HEK293 (cell line): ENCODE measurements around the gene MORN1.

Source experiments
- CTCF ChIA-PET: fragments of 350-600 bp; formaldehyde crosslinking; extraction: SDS; loops from one replicate; lab custom pipeline; 2021; ENCODE audit warnings: antibody characterized with exemption; lab: Yijun Ruan, JAX
- POLR2A ChIA-PET: fragments of 300-600 bp; formaldehyde crosslinking; extraction: SDS; loops from one replicate; lab custom pipeline; 2020; ENCODE audit warnings: antibody characterized with exemption, inconsistent platforms; lab: Yijun Ruan, JAX
- H3K27ac ChIP-seq: fragments of 200-500 bp; sonication (Bioruptor generic); 2 replicates; pipeline ENCODE4 v1.5.1; 2014; ENCODE audit warnings: low read depth, low read length, control low read depth, inconsistent platforms; ENCODE audit errors: extremely low read depth
- H3K36me3 ChIP-seq, 2 experiments: fragments of 200-500 bp in 1 of 2; sonication (Bioruptor generic) in 1 of 2; 1 replicate in 1 of 2; 2 replicates in 1 of 2; pipeline ENCODE4 v1.5.1; 2014 to 2017; ENCODE audit warnings: inconsistent platforms in 2 of 2, low read length in 2 of 2; ENCODE audit not compliant: control insufficient read depth in 2 of 2, insufficient read depth in 1 of 2
- H3K4me1 ChIP-seq: fragments of 200-500 bp; sonication (Bioruptor generic); 2 replicates; pipeline ENCODE4 v1.5.1; 2014; ENCODE audit warnings: mild to moderate bottlenecking, low read length, inconsistent platforms; ENCODE audit not compliant: control insufficient read depth, insufficient read depth
- H3K4me3 ChIP-seq: 2 replicates; pipeline ENCODE4 v1.5.1; 2011; ENCODE audit warnings: low read depth, mild to moderate bottlenecking, control low read depth, low read length, moderate library complexity
- H3K9me3 ChIP-seq: fragments of 200-500 bp; sonication (Bioruptor generic); 2 replicates; pipeline ENCODE4 v1.5.1; 2014; ENCODE audit warnings: low read depth, low read length, inconsistent platforms; ENCODE audit not compliant: control insufficient read depth, insufficient read depth
- BCL11A ChIP-seq: fragments of 450-650 bp; formaldehyde crosslinking; IDR thresholded peaks from 2 replicates; pipeline ENCODE4 v1.5.1; 2016; ENCODE audit warnings: low read depth, missing biosample characterization, missing genetic modification characterization
- BCL11B ChIP-seq: fragments of 450-650 bp; formaldehyde crosslinking; IDR thresholded peaks from 2 replicates; pipeline ENCODE4 v1.5.1; 2016; ENCODE audit warnings: low read depth, missing biosample characterization, missing genetic modification characterization
- EGR2 ChIP-seq: fragments of 450-650 bp; formaldehyde crosslinking; IDR thresholded peaks from 2 replicates; pipeline ENCODE4 v1.5.1; 2016; ENCODE audit warnings: low read depth, missing biosample characterization, missing genetic modification characterization
- GLIS1 ChIP-seq: fragments of 450-650 bp; formaldehyde crosslinking; IDR thresholded peaks from 2 replicates; pipeline ENCODE4 v1.5.1; 2016; ENCODE audit warnings: missing biosample characterization, missing genetic modification characterization
- OSR2 ChIP-seq: fragments of 450-650 bp; formaldehyde crosslinking; IDR thresholded peaks from 2 replicates; pipeline ENCODE4 v1.5.1; 2016; ENCODE audit warnings: missing biosample characterization, missing genetic modification characterization
- OVOL3 ChIP-seq: fragments of 450-650 bp; formaldehyde crosslinking; IDR thresholded peaks from 2 replicates; pipeline ENCODE4 v1.5.1; 2016; ENCODE audit warnings: missing biosample characterization, missing genetic modification characterization
- PATZ1 ChIP-seq: fragments of 450-650 bp; formaldehyde crosslinking; IDR thresholded peaks from 2 replicates; pipeline ENCODE4 v1.5.1; 2016; ENCODE audit warnings: missing biosample characterization, missing genetic modification characterization
- PRDM1 ChIP-seq: fragments of 450-650 bp; formaldehyde crosslinking; IDR thresholded peaks from 2 replicates; pipeline ENCODE4; 2016; ENCODE audit warnings: missing biosample characterization, missing genetic modification characterization
- RBAK ChIP-seq: fragments of 450-650 bp; formaldehyde crosslinking; IDR thresholded peaks from 2 replicates; pipeline ENCODE4 v1.5.1; 2016; ENCODE audit warnings: missing biosample characterization, missing genetic modification characterization
- YY2 ChIP-seq: fragments of 450-650 bp; formaldehyde crosslinking; IDR thresholded peaks from 2 replicates; pipeline ENCODE4 v1.5.1; 2016; ENCODE audit warnings: missing biosample characterization, missing genetic modification characterization
- ZFHX2 ChIP-seq: fragments of 450-650 bp; formaldehyde crosslinking; conservative IDR thresholded peaks from 2 replicates; pipeline ENCODE4 v1.5.1; 2016; ENCODE audit warnings: missing biosample characterization, missing genetic modification characterization
- ZNF114 ChIP-seq: fragments of 450-650 bp; formaldehyde crosslinking; IDR thresholded peaks from 2 replicates; pipeline ENCODE4 v1.5.0; 2017; ENCODE audit warnings: missing biosample characterization, missing genetic modification characterization
- ZNF155 ChIP-seq: fragments of 450-650 bp; formaldehyde crosslinking; IDR thresholded peaks from 2 replicates; pipeline ENCODE4 v1.5.1; 2016; ENCODE audit warnings: missing biosample characterization, missing genetic modification characterization
- ZNF202 ChIP-seq: fragments of 450-650 bp; formaldehyde crosslinking; IDR thresholded peaks from 2 replicates; pipeline ENCODE4 v1.5.1; 2016; ENCODE audit warnings: missing biosample characterization, missing genetic modification characterization, borderline replicate concordance
- ZNF211 ChIP-seq: fragments of 450-650 bp; formaldehyde crosslinking; IDR thresholded peaks from 2 replicates; pipeline ENCODE4 v1.5.1; 2016; ENCODE audit warnings: low read depth, missing biosample characterization, missing genetic modification characterization
- ZNF248 ChIP-seq: fragments of 450-650 bp; formaldehyde crosslinking; IDR thresholded peaks from 2 replicates; pipeline ENCODE4 v1.5.1; 2017; ENCODE audit warnings: missing biosample characterization, missing genetic modification characterization
- ZNF433 ChIP-seq: fragments of 450-650 bp; formaldehyde crosslinking; IDR thresholded peaks from 2 replicates; pipeline ENCODE4 v1.5.1; 2016; ENCODE audit warnings: missing biosample characterization, missing genetic modification characterization, low read depth
- ZNF449 ChIP-seq: fragments of 450-650 bp; formaldehyde crosslinking; IDR thresholded peaks from 2 replicates; pipeline ENCODE4 v1.5.1; 2017; ENCODE audit warnings: missing biosample characterization, mild to moderate bottlenecking, missing genetic modification characterization, moderate library complexity
- ZNF488 ChIP-seq: fragments of 450-650 bp; formaldehyde crosslinking; IDR thresholded peaks from 2 replicates; pipeline ENCODE4 v1.5.1; 2016; ENCODE audit warnings: missing biosample characterization, missing genetic modification characterization
- ZNF501 ChIP-seq: fragments of 450-650 bp; formaldehyde crosslinking; IDR thresholded peaks from 2 replicates; pipeline ENCODE4 v1.5.1; 2016; ENCODE audit warnings: missing biosample characterization, missing genetic modification characterization
- ZNF518A ChIP-seq: fragments of 450-650 bp; formaldehyde crosslinking; conservative IDR thresholded peaks from 2 replicates; pipeline ENCODE4 v1.5.1; 2016; ENCODE audit warnings: low read depth, missing biosample characterization, missing genetic modification characterization
- ZNF548 ChIP-seq: fragments of 450-650 bp; formaldehyde crosslinking; IDR thresholded peaks from 2 replicates; pipeline ENCODE4 v1.5.1; 2016; ENCODE audit warnings: missing biosample characterization, missing genetic modification characterization
- ZNF571 ChIP-seq: fragments of 450-650 bp; formaldehyde crosslinking; IDR thresholded peaks from 2 replicates; pipeline ENCODE4 v1.5.0; 2017; ENCODE audit warnings: missing biosample characterization, missing genetic modification characterization
- ZNF580 ChIP-seq: fragments of 450-650 bp; formaldehyde crosslinking; IDR thresholded peaks from 2 replicates; pipeline ENCODE4 v1.5.1; 2016; ENCODE audit warnings: missing biosample characterization, missing genetic modification characterization
- ZNF610 ChIP-seq: fragments of 450-650 bp; formaldehyde crosslinking; IDR thresholded peaks from 2 replicates; pipeline ENCODE4 v1.5.1; 2016; ENCODE audit warnings: missing biosample characterization, missing genetic modification characterization, borderline replicate concordance
- ZNF777 ChIP-seq: fragments of 450-650 bp; formaldehyde crosslinking; IDR thresholded peaks from 2 replicates; pipeline ENCODE4 v1.5.1; 2017; ENCODE audit warnings: missing biosample characterization, missing genetic modification characterization, borderline replicate concordance

The MORN1 gene

GRCh38 chr1:2312515-2313301 lies 78.6 kb downstream of the MORN1 start:
- ChIA-PET POLR2A (interaction anchor here (0.6 to 1.8 kb wide), 5 partner anchors 79 to 85 kb away, joined by 4 to 12 read pairs (median 5); partner anchors contain the start of genes MORN1 and RER1), CTCF (interaction anchor here (0.6 to 1.1 kb wide), 3 partner anchors 17 to 242 kb away, joined by 3 to 5 read pairs (median 3); no protein-coding TSS in a partner anchor)
- Histone ChIP-seq H3K36me3 (peaks cover 0 to 20% of the 10 kb centered on the region in 2 experiments; a peak in 1 of 3 replicates), H3K4me3 (no peak overlapping the region), H3K4me1 (peaks cover 13% of the 10 kb centered on the region), H3K27ac (0 out of 2 replicates have a peak overlapping the region, but pooled peaks have one; percentile 37), H3K9me3 (no peaks in the 10 kb centered on the region)
- TF ChIP-seq ZNF610 (tag by site-specific recombination) (no peak), ZNF211 (tag by site-specific recombination) (no peak), ZNF571 (tag by site-specific recombination) (no peak), ZNF548 (tag by site-specific recombination) (no peak), ZNF518A (tag by site-specific recombination) (no peak), ZNF580 (tag by site-specific recombination) (no peak), ZNF114 (tag by site-specific recombination) (no peak), GLIS1 (no peak), ZNF449 (tag by site-specific recombination) (no peak), PRDM1 (tag by site-specific recombination) (no peak), ZNF155 (tag by site-specific recombination) (no peak), RBAK (tag by site-specific recombination) (no peak), BCL11A (peak; percentile 88; the same call in 1 of the 2 replicates), YY2 (no peak), ZNF488 (no peak), ZNF501 (tag by site-specific recombination) (no peak), ZNF202 (tag by site-specific recombination) (no peak), EGR2 (tag by site-specific recombination) (peak; percentile 40; the same call in 1 of the 2 replicates), OSR2 (tag by site-specific recombination) (no peak), ZFHX2 (tag by site-specific recombination) (peak; percentile 59), OVOL3 (tag by site-specific recombination) (no peak), ZNF248 (tag by site-specific recombination) (no peak), ZNF777 (tag by site-specific recombination) (no peak), ZNF433 (tag by site-specific recombination) (no peak), PATZ1 (tag by site-specific recombination) (peak; percentile 71), BCL11B (peak; percentile 84)
